AG09319 (cell line): Measurements from ENCODE around the gene TBL1XR1.

Experiments used
- DNase-seq: peaks from one replicate; pipeline ENCODE4 v3.0.0-alpha.2; 2010; ENCODE audit warnings: low read depth; ENCODE audit errors: extremely low read depth
- TF ChIP-seq, protein P1 (sequence below): IDR thresholded peaks from 2 replicates; pipeline ENCODE4 v1.5.1; 2011; ENCODE audit warnings: low read depth, mild to moderate bottlenecking, inconsistent platforms, low read length, moderate library complexity

Gene TBL1XR1

GRCh38 chr3:177134816-177135210 is 62.5 kb downstream of the TBL1XR1 start:
- TF ChIP-seq, protein P1, sequence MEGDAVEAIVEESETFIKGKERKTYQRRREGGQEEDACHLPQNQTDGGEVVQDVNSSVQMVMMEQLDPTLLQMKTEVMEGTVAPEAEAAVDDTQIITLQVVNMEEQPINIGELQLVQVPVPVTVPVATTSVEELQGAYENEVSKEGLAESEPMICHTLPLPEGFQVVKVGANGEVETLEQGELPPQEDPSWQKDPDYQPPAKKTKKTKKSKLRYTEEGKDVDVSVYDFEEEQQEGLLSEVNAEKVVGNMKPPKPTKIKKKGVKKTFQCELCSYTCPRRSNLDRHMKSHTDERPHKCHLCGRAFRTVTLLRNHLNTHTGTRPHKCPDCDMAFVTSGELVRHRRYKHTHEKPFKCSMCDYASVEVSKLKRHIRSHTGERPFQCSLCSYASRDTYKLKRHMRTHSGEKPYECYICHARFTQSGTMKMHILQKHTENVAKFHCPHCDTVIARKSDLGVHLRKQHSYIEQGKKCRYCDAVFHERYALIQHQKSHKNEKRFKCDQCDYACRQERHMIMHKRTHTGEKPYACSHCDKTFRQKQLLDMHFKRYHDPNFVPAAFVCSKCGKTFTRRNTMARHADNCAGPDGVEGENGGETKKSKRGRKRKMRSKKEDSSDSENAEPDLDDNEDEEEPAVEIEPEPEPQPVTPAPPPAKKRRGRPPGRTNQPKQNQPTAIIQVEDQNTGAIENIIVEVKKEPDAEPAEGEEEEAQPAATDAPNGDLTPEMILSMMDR = no peak
- DNase-seq = no peak

DNA sequence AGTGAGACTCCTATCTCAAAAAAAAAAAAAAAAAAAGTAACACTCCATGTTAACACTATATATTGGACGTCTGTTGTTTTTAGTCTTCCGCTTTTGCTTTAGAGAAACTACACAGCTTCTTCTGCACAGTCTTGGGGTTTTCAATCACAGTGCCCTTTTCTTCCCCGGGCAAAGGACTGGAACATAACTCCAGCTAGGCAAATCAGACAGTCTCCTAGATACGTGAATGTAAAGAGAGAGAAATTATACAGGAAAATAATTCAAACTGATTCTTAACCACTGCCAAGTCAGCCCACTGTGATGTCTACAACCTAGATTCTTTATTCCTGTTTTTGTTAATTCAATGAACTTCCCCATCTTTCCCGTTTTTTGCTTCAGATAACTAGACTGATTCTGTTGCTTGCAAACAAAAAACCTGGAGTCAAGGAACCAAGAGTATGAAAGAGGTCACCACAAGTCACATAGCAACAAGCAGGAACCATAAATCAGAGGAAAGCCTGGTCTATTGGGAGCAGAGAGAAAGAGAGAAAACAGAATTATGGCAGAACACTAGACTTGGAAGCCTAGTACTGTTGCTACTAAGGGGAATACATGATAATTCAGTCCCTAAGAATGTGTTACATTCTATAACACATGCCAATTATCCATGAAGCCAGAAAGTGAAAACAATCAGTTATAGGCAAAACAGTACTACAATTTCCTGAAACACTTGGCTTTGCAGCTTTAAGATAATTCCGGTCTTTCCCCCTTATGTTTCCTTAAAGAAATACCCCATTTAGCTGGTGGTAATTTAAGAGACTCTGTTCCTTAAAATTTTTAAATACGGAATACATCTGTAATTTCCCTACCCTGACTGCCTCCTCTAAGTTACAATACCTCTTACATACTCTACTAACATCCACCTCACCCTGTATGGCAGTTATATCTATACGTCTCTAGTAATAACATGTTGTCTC is 63.1 kb downstream of the TBL1XR1 start:
- no peak for DNase-seq
- TF ChIP-seq, protein P1 = no peak

DNA sequence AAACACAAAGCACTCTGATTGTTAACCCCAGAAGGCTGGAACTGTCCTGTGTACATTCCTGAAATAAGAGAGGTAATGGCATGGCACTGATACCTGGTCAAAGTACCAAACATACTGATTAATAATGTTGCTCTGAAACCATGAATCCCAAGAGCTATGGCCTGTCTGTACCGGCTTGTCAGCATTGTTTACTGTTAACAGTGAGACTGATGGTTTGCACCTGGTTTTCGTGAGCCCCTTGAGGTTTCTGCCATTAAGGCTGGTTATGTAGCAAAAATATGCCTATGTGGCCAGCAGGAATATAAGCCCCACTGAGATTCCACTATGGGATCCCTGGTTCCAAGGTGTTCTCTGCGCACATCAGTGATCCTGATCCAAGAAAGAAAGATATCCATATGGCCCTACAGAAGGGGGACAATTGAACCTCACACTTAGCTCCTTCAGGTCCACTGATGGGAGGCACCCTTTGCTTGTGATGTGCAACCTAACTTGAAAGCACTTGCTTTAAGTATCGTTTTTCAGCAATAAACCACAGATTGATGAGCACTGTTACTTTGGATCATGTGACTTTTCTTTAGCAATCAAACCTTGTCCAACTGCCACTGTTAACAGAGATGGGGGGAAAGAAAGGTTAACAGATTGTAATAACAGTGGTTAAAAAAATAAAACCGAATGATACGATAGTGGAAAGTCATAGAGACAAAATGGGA is 65.2 kb downstream of the TBL1XR1 start:
- DNase-seq = no peak
- TF ChIP-seq, protein P1 = no peak

DNA sequence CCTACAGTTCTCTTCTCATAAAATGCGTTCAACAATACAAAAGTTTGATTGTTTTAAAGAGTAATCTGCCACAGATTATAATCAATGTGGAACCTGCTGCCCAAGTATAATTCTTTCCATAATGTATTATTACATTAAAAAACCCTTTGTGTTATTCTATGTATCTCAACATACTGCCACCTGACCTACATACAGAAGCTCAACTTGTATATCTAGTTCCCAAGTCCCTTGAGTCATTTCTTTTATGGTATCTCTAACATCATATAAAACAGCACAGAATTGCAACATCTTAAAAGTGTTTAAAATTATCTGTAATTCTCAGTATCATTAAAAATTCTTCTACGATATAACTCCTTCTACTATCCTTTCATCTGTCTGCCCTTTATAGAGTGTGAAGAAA is 70.3 kb downstream of the TBL1XR1 start:
- no peak for DNase-seq
- TF ChIP-seq, protein P1 = no peak

DNA sequence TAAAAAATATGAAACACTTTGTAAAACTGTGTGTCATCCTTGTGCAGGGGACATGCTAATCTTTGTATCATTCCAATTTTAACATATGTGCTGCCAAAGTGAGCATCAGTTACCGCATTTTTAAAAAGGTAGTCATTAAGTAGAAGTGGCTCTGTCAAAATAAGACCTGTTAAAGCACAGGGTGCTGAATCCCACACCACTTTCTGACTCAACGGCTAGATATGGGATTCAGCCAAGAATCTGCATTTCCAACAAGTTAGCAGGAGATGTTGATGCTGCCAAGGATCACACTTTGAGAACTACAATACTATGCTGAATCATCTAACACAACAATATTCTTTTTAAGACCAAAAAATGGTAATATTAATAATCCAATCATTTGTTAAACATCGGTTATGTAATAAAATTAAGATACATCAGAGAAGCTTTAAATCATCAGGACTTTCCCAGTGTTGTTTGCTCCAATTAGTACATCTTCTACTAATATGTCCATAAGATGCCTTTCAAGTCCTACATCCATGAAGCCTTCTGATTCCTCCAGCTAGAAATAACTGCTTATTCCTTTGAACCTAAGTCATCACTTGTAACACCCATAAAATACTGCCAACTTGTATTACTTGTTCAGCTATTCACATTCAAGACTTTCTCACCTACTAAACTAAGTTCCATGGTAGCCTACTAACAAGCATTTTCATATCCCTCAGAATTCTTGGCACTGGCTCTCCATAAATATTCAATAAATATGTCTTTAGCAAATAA is 71.1 kb downstream of the TBL1XR1 start:
- TF ChIP-seq, protein P1 = no peak
- DNase-seq = peak; percentile 4

- TF ChIP-seq, protein P1 = no peak
- no peak for DNase-seq
Observed at GRCh38 chr3:177124882-177125281, 72.4 kb downstream of the TBL1XR1 start.
